HG02852 (cell line): Measurements from ENCODE around the gene JAG2.

Experiments
- ATAC-seq: cut with Tn5 transposase; IDR thresholded peaks from one replicate; pipeline ENCODE4 v1.9.1; 2021; ENCODE audit warnings: mild to moderate bottlenecking, moderate library complexity; ENCODE audit not compliant: unreplicated experiment

The JAG2 gene

GRCh38 chr14:105152794-105153241 is 15.8 kb downstream of the JAG2 start:
- no peak for ATAC-seq

GRCh38 chr14:105151838-105152793 is 16.5 kb downstream of the JAG2 start:
- ATAC-seq, result no peak

GRCh38 chr14:105151084-105151837 is 17.3 kb downstream of the JAG2 start:
- ATAC-seq, result no peak

- ATAC-seq, result no peak
These were observed 18.1 kb downstream of the JAG2 start for GRCh38 chr14:105150368-105151083.

DNA sequence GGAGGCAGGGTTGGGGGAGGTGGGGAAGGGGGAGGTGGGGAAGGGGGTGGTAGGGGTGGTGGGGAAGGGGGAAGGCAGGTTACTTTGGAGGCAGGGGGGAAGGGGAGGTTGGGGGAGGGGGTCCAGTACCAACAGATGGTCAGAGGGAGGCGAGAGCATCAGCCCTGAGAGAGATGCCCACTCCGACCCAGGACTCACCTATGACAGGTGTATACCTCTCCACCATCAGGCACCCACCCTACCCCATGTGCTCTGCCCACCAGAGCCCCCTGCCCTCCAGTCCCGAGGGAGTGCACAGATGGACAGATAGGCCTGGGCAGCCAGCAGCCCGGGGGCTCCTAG is 18.6 kb downstream of the JAG2 start:
- no peak for ATAC-seq

DNA sequence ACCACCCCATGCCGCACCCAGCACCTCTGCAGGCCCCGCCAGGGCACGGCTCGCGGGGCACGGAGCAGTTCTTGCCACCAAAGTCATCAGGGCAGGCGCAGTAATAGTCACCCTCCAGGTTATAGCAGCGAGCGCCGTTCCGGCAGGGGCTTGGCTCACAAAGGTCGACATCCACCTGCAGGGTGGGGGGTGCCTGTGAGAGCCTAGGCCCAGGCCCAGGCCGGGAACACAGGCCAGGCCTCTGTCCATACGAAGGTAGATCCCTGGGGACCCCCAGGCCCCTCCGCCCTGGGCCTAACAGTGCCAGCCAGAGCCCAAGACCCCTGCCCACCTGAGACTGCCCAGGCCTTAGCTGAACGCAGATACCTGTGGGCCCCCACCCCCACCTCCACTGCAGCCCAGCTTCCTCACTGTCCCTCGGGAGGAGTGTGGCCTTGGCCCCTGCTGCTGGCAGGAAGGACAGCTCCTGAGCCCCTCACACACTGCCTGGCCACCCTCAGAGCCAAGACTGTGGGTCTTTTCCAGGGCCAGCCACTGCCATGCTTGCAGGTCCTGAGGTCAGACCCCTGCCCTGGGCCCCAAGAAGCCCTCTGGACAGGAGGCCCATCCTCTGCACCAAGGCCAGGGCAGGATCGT is 19.3 kb downstream of the JAG2 start:
- no peak for ATAC-seq

DNA sequence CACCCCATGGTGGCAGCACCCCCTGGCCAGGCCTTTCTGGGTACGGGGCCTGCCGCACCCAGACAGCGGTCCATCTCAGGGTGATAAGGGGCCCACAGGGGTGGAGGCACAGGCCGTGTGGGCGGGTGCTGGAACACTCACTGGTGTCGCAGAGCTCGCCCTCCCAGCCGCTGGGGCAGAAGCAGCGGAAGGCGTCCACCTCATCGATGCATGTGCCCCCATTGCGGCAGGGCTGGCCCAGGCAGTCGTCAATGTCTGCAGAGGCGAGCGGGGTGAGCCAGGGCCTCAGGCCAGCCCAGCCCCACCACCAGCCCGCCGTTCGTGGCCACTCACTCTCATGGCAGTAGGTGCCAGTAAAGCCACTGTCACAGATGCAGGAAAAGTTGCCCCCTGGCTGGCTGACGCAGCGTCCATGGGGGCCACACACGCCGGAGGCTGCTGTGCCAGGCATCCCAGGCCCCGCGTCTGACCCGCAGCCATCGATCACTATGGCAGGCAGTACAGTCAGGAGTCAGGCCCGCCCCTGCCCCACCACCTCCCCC is 19.9 kb downstream of the JAG2 start:
- ATAC-seq, result no peak

GRCh38 chr14:105147671-105148603 is 20.6 kb downstream of the JAG2 start:
- ATAC-seq, result no peak

- ATAC-seq, result no peak
These were observed 21.5 kb downstream of the JAG2 start for GRCh38 chr14:105146976-105147635.

GRCh38 chr14:105146181-105146975 is 22.2 kb downstream of the JAG2 start:
- ATAC-seq, result no peak

DNA sequence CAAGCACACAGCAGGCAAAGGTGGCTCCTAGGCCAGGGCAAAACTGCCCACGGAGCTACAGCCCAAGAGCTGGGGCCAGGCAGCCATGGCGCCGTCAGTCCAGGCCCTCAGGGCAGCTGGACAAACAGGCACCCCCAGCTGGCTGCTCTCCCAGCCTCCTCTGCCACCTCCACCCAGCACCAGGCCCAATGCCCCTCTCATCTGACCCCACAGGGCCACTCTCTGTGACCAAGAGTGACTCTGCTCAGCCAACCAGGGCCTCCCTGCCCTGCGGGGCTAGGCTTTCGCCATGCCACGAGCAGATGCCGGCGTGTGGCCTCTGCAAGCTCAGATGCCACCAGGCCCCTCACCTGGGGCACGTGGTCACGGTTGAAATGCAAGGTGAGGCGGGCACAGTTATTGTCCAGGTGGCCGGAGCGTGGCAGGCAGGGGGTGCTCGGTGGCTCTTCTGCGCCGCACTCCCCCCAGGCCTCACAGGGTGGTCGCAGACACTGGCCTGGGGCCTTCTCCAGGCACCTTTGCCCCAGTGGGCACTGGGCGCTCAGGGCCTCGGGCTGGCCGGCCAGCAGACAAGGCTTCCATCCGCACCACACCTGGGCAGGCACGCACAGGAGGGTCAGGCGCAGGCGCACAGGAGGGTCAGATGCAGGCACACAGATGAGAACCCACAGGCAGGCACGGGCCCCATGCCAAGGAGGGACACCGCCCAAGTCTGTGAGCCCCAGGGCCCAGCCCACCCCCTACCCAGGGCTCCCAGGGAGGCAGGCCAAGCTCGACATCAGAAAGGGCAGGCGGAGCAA is 23.0 kb downstream of the JAG2 start:
- ATAC-seq, result no peak

DNA sequence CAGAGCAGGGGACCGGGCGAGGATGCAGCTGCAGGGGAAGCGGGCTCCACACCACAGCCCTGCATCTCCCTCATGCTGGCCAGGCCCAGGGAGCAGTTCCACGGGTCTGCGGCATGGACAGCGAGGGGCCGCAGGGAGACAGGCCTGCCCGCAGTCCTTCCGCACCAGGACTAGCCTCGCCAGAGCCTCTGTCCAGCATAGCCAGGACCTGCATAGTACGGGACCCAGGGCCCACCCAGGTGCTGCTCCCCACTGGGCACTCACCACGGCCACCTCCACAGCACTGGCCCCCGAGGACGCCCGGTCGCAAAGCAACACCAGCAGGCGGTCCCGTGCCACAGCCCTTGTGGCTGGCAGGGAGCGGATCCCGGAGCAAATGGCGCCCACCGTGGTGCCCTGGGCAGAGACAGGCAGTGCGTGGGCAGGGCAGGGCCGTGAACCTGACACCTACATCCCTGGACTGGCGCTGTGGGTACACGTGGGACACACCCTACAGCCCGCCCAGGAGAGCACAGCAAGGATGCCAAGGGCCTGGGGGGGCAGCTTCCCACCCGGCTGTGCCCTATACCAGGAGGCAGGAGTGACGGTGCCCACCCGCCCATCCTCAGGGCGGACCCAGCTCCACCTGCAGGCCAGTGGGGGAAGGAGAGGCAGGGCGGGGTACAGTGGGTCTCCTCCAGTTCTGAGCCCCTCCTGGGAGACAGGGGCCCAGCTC is 23.8 kb downstream of the JAG2 start:
- no peak for ATAC-seq

- no peak for ATAC-seq
These were observed 24.4 kb downstream of the JAG2 start for GRCh38 chr14:105144026-105144665.

DNA sequence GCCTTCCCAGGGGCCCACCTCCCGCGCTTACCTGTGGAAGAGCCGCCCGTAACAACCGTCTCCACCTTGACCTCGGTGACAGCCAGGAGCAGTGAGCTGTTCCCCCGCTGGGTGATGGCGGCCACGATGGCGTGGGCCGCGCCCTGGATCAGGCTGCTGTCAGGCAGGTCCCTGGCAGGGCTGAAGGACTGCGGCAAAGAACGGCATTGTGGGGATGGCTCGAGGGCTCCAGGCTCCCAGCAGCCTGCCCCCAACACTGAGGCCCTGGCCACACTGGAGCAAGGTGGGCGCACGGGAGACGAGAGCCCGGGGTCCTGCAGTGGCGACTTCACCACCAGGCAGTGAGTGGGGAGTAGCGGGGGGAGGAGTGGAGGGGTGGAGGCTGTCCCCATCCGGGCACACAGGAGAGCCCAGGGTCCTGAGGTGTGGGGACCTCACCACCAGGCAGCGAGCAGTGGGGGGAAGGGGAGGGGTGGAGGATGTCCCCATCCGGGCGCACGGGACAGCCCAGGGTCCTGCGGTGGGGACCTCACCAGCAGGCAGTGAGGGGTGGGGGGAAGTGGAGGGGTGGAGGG is 25.0 kb downstream of the JAG2 start:
- no peak for ATAC-seq

DNA sequence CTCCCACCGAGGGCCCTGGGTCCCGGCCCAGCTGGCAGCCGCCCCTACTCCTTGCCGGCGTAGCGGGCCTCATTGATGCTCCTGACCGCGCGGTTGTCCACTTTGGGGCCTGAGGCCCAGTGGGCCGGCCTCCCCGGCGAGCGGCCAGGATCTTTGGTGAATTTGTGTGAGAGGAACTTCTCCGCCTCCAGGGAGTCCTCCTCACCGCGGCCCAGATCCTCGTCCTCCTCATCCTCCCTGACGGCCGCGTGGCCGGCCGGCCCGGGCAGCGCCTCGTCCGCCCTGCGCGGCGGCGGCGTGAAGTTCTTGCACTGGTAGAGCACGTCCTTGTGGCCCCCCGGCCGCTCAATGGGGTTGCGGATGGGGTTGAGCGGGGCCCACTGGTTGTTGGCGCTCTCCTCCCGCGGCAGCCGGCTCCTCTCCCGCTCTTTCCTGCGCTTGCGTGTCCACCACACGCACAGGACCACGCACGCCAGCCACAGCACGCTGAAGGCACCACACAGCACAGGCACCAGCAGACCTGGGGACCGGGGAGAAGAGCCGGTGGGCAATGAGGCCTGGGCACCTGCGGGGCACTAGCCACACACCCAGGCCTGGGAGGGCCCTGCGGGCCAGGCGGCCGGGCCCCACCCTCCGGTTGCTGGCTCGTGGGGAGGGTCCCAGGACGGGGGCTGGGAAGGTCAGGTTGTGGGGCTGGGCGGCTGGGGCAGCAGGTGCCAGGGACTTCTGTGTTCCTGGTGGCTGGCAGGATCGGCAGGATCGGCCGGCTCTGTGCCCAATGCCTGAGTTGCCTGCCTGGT is 25.7 kb downstream of the JAG2 start:
- ATAC-seq, result no peak
